Measurements from ENCODE around the gene FOSL1. TPM values are rescaled to one million over a fixed set of nuclear protein-coding genes. Genes with fewer than 3 reads are reported as not detected.

FOSL1 gene
- total and polyA plus RNA-seq, 4 donors = 0.20 to 0.41 (median 0.36) TPM; not detected in 1

DNA sequence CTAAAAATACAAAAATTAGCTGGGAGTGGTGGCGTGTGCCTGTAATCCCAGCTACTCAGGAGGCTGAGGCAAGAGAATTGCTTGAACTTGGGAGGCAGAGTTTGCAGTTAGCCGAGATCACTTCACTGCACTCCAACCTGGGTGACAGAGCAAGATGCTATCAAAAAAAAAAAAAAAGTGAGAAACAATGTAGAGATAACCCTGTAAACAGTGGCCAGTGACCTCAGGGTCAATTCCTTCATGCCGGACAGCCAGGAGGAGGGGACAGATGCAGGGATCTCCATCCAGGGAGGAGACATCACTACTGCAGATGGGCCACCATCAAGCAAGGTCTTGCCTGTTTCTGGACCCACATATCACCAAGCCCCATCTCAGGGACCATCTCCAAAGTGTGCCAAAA lies 52.4 kb downstream of the FOSL1 start:
- Histone ChIP-seq H3K4me3 (ENCODE audit: low read depth, low read length) (no peak overlapping the region), H3K27me3 (ENCODE audit: control insufficient read depth, insufficient read depth, low read length) (no peaks in the 10 kb centered on the region), H3K9me3 (ENCODE audit: control insufficient read depth, insufficient read depth, low read length) (no peaks in the 10 kb centered on the region), H3K36me3 (ENCODE audit: control insufficient read depth, insufficient read depth, low read length) (peaks cover 31% of the 10 kb centered on the region), H3K4me1 (ENCODE audit: control insufficient read depth, insufficient read depth, low read length) (no peaks in the 10 kb centered on the region), H3K27ac (ENCODE audit: low read depth, low read length) (no peak overlapping the region)
- no peak for DNase-seq (ENCODE audit: low read depth in 4 of 6, low spot score in 6 of 6)
- WGBS (ENCODE audit: insufficient coverage) = 94% methylated on average over 2 of the region's 3 CpGs

- no peaks in the 10 kb centered on the region for H3K36me3 ChIP-seq (ENCODE audit: control insufficient read depth, insufficient read depth, low read length)
- H3K4me3 ChIP-seq (ENCODE audit: low read depth, low read length) = no peak overlapping the region
- H3K27ac ChIP-seq (ENCODE audit: low read depth, low read length) = no peak overlapping the region
- DNase-seq (ENCODE audit: low read depth in 4 of 6, low spot score in 6 of 6) = no peak
- no peaks in the 10 kb centered on the region for H3K9me3 ChIP-seq (ENCODE audit: control insufficient read depth, insufficient read depth, low read length)
- H3K27me3 ChIP-seq (ENCODE audit: control insufficient read depth, insufficient read depth, low read length) = no peaks in the 10 kb centered on the region
- no peaks in the 10 kb centered on the region for H3K4me1 ChIP-seq (ENCODE audit: control insufficient read depth, insufficient read depth, low read length)
- 98% methylated on average over 7 of the region's 10 CpGs for WGBS (ENCODE audit: insufficient coverage)
Observed at GRCh38 chr11:65844231-65844872, 55.8 kb downstream of the FOSL1 start.

- Histone ChIP-seq H3K9me3 (ENCODE audit: control insufficient read depth, insufficient read depth, low read length) (no peaks in the 10 kb centered on the region), H3K27ac (ENCODE audit: low read depth, low read length) (no peak overlapping the region), H3K4me1 (ENCODE audit: control insufficient read depth, insufficient read depth, low read length) (no peaks in the 10 kb centered on the region), H3K36me3 (ENCODE audit: control insufficient read depth, insufficient read depth, low read length) (no peaks in the 10 kb centered on the region), H3K27me3 (ENCODE audit: control insufficient read depth, insufficient read depth, low read length) (no peaks in the 10 kb centered on the region), H3K4me3 (ENCODE audit: low read depth, low read length) (no peak overlapping the region)
- WGBS (ENCODE audit: insufficient coverage) = no CpG with 5 or more reads among the region's 3 CpGs
- no peak for DNase-seq (ENCODE audit: low read depth in 4 of 6, low spot score in 6 of 6)
Observed at GRCh38 chr11:65843811-65844210, 56.4 kb downstream of the FOSL1 start.

- H3K4me1 ChIP-seq (ENCODE audit: control insufficient read depth, insufficient read depth, low read length) = no peaks in the 10 kb centered on the region
- no peaks in the 10 kb centered on the region for H3K27me3 ChIP-seq (ENCODE audit: control insufficient read depth, insufficient read depth, low read length)
- no peaks in the 10 kb centered on the region for H3K9me3 ChIP-seq (ENCODE audit: control insufficient read depth, insufficient read depth, low read length)
- no peak for DNase-seq (ENCODE audit: low read depth in 4 of 6, low spot score in 6 of 6)
- no peak overlapping the region for H3K27ac ChIP-seq (ENCODE audit: low read depth, low read length)
- H3K4me3 ChIP-seq (ENCODE audit: low read depth, low read length) = no peak overlapping the region
- no peaks in the 10 kb centered on the region for H3K36me3 ChIP-seq (ENCODE audit: control insufficient read depth, insufficient read depth, low read length)
- WGBS (ENCODE audit: insufficient coverage) = 85% methylated on average over 3 of the region's 4 CpGs
Observed at GRCh38 chr11:65842144-65842543, 58.0 kb downstream of the FOSL1 start.

Other genes with a start within 250 kb of the FOSL1 start
- gene RELA, start 237.5 kb downstream of the FOSL1 start, total RNA-seq = 10 to 100 TPM; 14.5 to 29.4 TPM
- gene RELA, start 237.5 kb downstream of the FOSL1 start, polyA plus RNA-seq (ENCODE audit: insufficient read length in 2 of 2) = 10 to 100 TPM; 53.9 to 57.7 TPM
- 10 to 100 TPM; 41.5 to 74.5 TPM for gene KAT5, start 188.1 kb downstream of the FOSL1 start, total RNA-seq
- 10 to 100 TPM; 80.3 to 81.2 TPM for gene KAT5, start 188.1 kb downstream of the FOSL1 start, polyA plus RNA-seq (ENCODE audit: insufficient read length in 2 of 2)
- gene RNASEH2C, start 179.6 kb downstream of the FOSL1 start, total RNA-seq = 10 to 100 TPM; 11.8 to 52.6 TPM
- gene RNASEH2C, start 179.6 kb downstream of the FOSL1 start, polyA plus RNA-seq (ENCODE audit: insufficient read length in 2 of 2) = 10 to 100 TPM; 48.0 to 56.5 TPM
- 1 to 10 TPM; 5.0 to 6.4 TPM for gene AP5B1, start 119.4 kb downstream of the FOSL1 start, total RNA-seq
- 1 to 10 TPM; 6.9 to 9.3 TPM for gene AP5B1, start 119.4 kb downstream of the FOSL1 start, polyA plus RNA-seq (ENCODE audit: insufficient read length in 2 of 2)
- not detected for gene OVOL1, start 113.3 kb downstream of the FOSL1 start, total RNA-seq
- gene OVOL1, start 113.3 kb downstream of the FOSL1 start, polyA plus RNA-seq (ENCODE audit: insufficient read length in 2 of 2) = under 1 TPM in 1 of 2 donors, not detected in 1; 0.09 TPM
- 1 to 10 TPM; 3.3 to 4.0 TPM for gene SNX32, start 66.4 kb downstream of the FOSL1 start, total RNA-seq
- gene SNX32, start 66.4 kb downstream of the FOSL1 start, polyA plus RNA-seq (ENCODE audit: insufficient read length in 2 of 2) = 10 to 100 TPM in 1 of 2 donors, 1 to 10 TPM in 1; 9.7 to 22.1 TPM
- gene CFL1, start 42.2 kb downstream of the FOSL1 start, total RNA-seq = 100 to 1,000 TPM; 472 to 682 TPM
- gene CFL1, start 42.2 kb downstream of the FOSL1 start, polyA plus RNA-seq (ENCODE audit: insufficient read length in 2 of 2) = 1,000 to 10,000 TPM; 1,362 to 1,371 TPM
- 10 to 100 TPM; 24.9 to 49.7 TPM for gene MUS81, start 40.0 kb downstream of the FOSL1 start, total RNA-seq
- gene MUS81, start 40.0 kb downstream of the FOSL1 start, polyA plus RNA-seq (ENCODE audit: insufficient read length in 2 of 2) = 10 to 100 TPM; 57.4 to 62.0 TPM
- gene EFEMP2, start 27.6 kb downstream of the FOSL1 start, total RNA-seq = 10 to 100 TPM; 21.2 to 84.5 TPM
- gene EFEMP2, start 27.6 kb downstream of the FOSL1 start, polyA plus RNA-seq (ENCODE audit: insufficient read length in 2 of 2) = 10 to 100 TPM; 73.6 to 94.1 TPM
- gene CTSW, start 20.6 kb downstream of the FOSL1 start, total RNA-seq = under 1 TPM; 0.20 to 0.39 TPM
- gene CTSW, start 20.6 kb downstream of the FOSL1 start, polyA plus RNA-seq (ENCODE audit: insufficient read length in 2 of 2) = under 1 TPM; 0.51 to 0.96 TPM
- gene FIBP, start 11.9 kb downstream of the FOSL1 start, total RNA-seq = 100 to 1,000 TPM in 1 of 2 donors, 10 to 100 TPM in 1; 79.4 to 139 TPM
- 100 to 1,000 TPM; 144 to 158 TPM for gene FIBP, start 11.9 kb downstream of the FOSL1 start, polyA plus RNA-seq (ENCODE audit: insufficient read length in 2 of 2)
- 10 to 100 TPM; 15.7 to 23.5 TPM for gene CCDC85B, start 9.7 kb downstream of the FOSL1 start, total RNA-seq
- 10 to 100 TPM; 50.2 to 53.9 TPM for gene CCDC85B, start 9.7 kb downstream of the FOSL1 start, polyA plus RNA-seq (ENCODE audit: insufficient read length in 2 of 2)
- gene C11orf68, start 18.7 kb upstream of the FOSL1 start, total RNA-seq = 10 to 100 TPM; 13.9 to 20.4 TPM
- gene C11orf68, start 18.7 kb upstream of the FOSL1 start, polyA plus RNA-seq (ENCODE audit: insufficient read length in 2 of 2) = 10 to 100 TPM; 62.3 to 66.2 TPM
- 100 to 1,000 TPM in 1 of 2 donors, 10 to 100 TPM in 1; 46.4 to 127 TPM for gene DRAP1, start 19.0 kb upstream of the FOSL1 start, total RNA-seq
- 100 to 1,000 TPM; 178 to 183 TPM for gene DRAP1, start 19.0 kb upstream of the FOSL1 start, polyA plus RNA-seq (ENCODE audit: insufficient read length in 2 of 2)
- under 1 TPM in 1 of 2 donors, not detected in 1; 0.39 TPM for gene TSGA10IP, start 45.1 kb upstream of the FOSL1 start, total RNA-seq
- gene TSGA10IP, start 45.1 kb upstream of the FOSL1 start, polyA plus RNA-seq (ENCODE audit: insufficient read length in 2 of 2) = under 1 TPM; 0.60 to 0.68 TPM
- gene SART1, start 61.3 kb upstream of the FOSL1 start, total RNA-seq = 10 to 100 TPM; 29.2 to 43.3 TPM
- gene SART1, start 61.3 kb upstream of the FOSL1 start, polyA plus RNA-seq (ENCODE audit: insufficient read length in 2 of 2) = 10 to 100 TPM; 60.6 to 68.2 TPM
- gene EIF1AD, start 101.8 kb upstream of the FOSL1 start, total RNA-seq = 10 to 100 TPM; 18.4 to 33.7 TPM
- 10 to 100 TPM; 24.6 to 33.7 TPM for gene EIF1AD, start 101.8 kb upstream of the FOSL1 start, polyA plus RNA-seq (ENCODE audit: insufficient read length in 2 of 2)
- 10 to 100 TPM; 14.3 to 45.2 TPM for gene BANF1, start 102.1 kb upstream of the FOSL1 start, total RNA-seq
- 100 to 1,000 TPM; 264 to 280 TPM for gene BANF1, start 102.1 kb upstream of the FOSL1 start, polyA plus RNA-seq (ENCODE audit: insufficient read length in 2 of 2)
- gene CST6, start 111.6 kb upstream of the FOSL1 start, total RNA-seq = under 1 TPM in 1 of 2 donors, not detected in 1; 0.17 TPM
- not detected for gene CST6, start 111.6 kb upstream of the FOSL1 start, polyA plus RNA-seq (ENCODE audit: insufficient read length in 2 of 2)
- not detected for gene CATSPER1, start 126.1 kb upstream of the FOSL1 start, total RNA-seq
- under 1 TPM in 1 of 2 donors, not detected in 1; 0.10 TPM for gene CATSPER1, start 126.1 kb upstream of the FOSL1 start, polyA plus RNA-seq (ENCODE audit: insufficient read length in 2 of 2)
- 1 to 10 TPM; 4.5 to 5.8 TPM for gene GAL3ST3, start 148.8 kb upstream of the FOSL1 start, total RNA-seq
- 10 to 100 TPM; 18.5 to 19.0 TPM for gene GAL3ST3, start 148.8 kb upstream of the FOSL1 start, polyA plus RNA-seq (ENCODE audit: insufficient read length in 2 of 2)
- gene SF3B2, start 152.0 kb upstream of the FOSL1 start, total RNA-seq = 100 to 1,000 TPM in 1 of 2 donors, 10 to 100 TPM in 1; 84.1 to 156 TPM
- 100 to 1,000 TPM; 237 to 246 TPM for gene SF3B2, start 152.0 kb upstream of the FOSL1 start, polyA plus RNA-seq (ENCODE audit: insufficient read length in 2 of 2)
- gene PACS1, start 169.9 kb upstream of the FOSL1 start, total RNA-seq = 10 to 100 TPM; 29.9 to 51.8 TPM
- gene PACS1, start 169.9 kb upstream of the FOSL1 start, polyA plus RNA-seq (ENCODE audit: insufficient read length in 2 of 2) = 100 to 1,000 TPM in 1 of 2 donors, 10 to 100 TPM in 1; 92.3 to 114 TPM

Data from spinal cord (tissue), 10 donors.